Eye (tissue), 1 donor: Measurements from ENCODE around the gene KRT33B.
"Not testable (repeated sequence)": the region's sequence is repeated elsewhere in the genome, so short reads cannot be mapped to it uniquely, and the experiment has no call there.

Experiments
- DNase-seq: peaks from one replicate; pipeline ENCODE4 v3.0.0-alpha.2; 2015

Gene KRT33B

GRCh38 chr17:41369713-41370112, at the start of gene KRT33B:
TSS of gene KRT33B (minus strand) at chr17:41369813. CDS start at chr17:41369750, 63 bp downstream.
- DNase-seq = peak; percentile 24

- DNase-seq = no peak
These were observed 48.7 kb upstream of the KRT33B start for GRCh38 chr17:41418116-41418860.

GRCh38 chr17:41417576-41418015, 48.0 kb upstream of the KRT33B start:
- DNase-seq = no peak

DNA sequence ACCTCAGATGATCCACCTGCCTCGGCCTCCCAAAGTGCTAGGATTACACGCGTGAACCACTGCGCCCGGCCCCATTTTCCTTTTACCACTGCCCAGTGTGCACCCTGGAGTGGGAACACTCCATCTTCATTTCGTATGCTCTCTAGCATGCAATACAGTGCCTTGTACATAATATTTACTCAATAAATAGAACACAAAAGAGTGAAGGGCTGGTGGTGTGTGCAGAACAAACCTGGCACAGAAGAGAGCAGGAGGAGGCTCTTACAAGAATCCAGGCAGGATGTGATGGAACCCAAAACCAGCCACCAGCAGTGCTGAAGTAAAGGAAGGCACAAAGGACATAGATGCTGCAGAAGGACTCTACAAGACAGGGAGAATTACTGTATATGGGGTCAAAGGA, 47.5 kb upstream of the KRT33B start:
- no peak for DNase-seq

DNA sequence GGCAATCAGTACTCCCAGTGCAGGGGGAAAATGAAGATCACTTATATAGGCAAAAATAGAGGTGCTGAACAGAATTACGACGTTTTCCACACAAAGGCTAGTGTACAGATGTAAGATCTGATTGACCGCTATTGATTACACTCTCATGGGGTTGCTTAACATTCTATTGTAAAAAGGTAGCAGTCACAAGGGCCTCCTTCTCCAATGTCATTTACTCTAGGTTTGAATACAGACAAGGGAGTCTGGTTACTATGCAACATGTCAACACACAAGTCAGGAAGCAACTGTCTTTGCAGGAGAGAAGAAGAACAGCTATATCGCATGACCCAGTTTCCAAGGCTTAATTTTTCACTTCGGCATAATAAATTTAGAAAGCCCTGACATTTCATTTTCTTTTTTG, 46.9 kb upstream of the KRT33B start:
- peak; percentile 25 for DNase-seq

DNA sequence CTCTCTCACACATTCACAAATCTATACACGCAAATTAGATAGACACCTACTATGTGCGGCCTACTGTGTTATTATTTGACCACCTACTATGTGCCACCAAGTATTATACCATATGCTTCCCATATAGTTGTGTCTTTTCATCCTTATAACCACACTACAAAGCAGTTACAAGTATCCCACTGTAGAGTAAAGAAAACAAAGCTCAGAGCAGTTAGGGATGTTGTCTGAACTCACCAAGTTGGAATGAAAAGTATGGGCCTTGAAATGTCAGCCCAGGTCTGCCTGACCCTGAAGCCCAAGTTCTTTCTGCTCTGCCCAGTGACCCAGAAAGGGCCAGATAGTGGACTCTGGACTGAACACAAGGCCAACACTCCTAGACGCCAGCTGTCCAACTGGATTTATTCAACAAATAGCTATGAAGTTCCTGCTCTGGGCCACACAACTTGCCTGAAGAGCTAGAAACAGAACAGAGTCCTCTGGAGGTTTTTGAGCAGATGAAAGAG, 46.3 kb upstream of the KRT33B start:
- DNase-seq = peak; percentile 61

GRCh38 chr17:41415411-41415810, 45.8 kb upstream of the KRT33B start:
- peak; percentile 37 for DNase-seq

DNA sequence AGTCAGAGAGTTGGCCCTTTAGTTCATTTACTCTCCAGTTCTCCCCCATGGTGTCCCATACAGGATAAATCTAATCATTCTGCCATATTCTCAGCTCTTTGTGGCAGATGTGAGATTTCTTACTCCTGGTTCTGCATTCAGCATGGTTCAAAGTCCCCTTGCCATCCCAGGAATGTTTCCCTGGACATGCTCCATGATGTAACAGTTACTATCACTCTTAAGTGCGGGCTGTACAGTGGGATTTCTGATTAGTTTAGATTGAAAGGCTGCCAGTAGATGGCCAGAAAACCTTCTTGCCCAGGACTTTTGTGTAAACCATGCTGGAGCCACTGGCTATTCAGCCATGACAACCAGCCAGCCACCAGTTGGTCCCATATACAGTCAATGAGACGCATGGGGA, 44.4 kb upstream of the KRT33B start:
- no peak for DNase-seq

DNA sequence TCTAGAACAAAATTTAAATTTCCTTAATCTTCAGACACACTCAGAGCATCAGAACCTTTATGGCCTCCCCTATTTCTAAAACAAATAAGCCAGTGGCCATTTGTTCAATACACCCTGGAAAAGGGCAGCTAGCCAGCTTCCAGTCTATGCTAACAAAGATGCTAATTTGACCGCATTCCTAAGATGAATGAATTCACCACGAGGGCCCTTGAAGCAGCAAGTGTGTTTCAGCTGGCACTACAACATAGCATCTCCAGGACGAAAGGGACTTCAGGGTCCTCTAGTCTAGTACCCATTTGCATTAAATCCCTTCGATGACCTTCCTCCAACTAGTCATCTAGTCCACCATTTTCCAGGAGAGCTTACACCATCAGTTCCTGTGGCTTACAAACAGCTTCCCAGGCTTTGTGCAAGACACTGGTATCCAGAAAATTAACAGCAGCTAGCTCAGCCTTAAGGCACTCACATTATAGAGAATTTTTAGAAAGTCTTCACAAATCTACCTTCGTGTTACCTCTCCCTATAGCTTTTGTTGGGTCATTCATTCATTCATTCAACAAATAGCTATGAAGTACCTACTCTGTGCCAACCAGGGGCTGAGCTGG, 43.8 kb upstream of the KRT33B start:
- no peak for DNase-seq

- no peak for DNase-seq
These were observed 41.6 kb upstream of the KRT33B start for GRCh38 chr17:41411072-41411840.

DNA sequence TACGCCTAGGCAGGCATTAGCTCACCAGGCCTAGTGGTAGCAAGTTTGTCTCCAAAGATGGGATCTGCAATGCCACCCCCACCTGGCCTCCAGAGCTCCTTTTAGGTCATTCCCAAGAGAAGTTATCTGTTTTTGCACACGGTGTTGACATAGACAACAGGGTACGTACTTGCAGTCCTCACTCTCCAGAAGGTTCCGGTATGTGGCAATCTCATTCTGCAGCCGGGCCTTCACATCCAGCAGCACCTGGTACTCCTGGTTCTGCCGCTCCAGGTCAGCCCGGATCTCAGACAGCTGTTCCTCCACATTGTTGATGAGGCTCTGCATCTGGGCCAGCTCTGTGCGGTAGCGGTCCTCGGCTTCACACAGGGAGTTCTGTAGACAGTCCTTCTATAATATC, 37.6 kb upstream of the KRT33B start:
- DNase-seq = no peak

- DNase-seq = no peak
These were observed 36.6 kb upstream of the KRT33B start for GRCh38 chr17:41406205-41406604.

- DNase-seq = peak; percentile 42
These were observed 34.5 kb upstream of the KRT33B start for GRCh38 chr17:41404024-41404671.

DNA sequence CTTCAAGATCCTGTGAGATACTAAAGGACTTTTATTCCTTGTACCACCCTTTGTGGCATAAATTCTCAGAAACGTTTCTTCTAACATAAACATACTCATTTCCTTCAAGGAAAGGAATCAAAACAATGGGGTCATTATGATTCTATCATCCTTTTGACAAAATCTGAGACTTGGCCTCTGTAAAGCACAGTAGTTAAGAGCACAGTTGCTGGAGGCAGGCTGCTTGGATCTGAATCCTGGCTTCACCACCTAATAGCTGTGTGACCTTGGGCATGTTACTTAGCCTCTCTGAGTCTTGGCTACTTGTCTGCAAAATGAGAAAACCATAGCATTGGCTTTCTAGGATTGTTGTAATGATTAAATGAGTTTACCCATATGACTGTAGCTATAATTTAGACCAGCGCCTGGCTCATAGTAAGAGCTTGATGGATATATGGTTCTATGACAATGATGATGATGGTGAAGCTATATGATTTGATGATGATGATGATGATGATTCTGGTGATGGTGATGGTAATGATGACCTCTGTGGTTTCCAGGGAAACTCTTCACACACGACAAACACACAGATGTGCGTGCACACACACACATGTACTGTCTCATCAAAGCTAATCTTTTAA, 33.9 kb upstream of the KRT33B start:
- no peak for DNase-seq

- DNase-seq = no peak
These were observed 32.5 kb upstream of the KRT33B start for GRCh38 chr17:41402161-41402560.

GRCh38 chr17:41396996-41397660, 27.5 kb upstream of the KRT33B start, which contains the start of gene KRT31:
TSS of gene KRT31 (minus strand) at chr17:41397608. CDS start at chr17:41397539, 69 bp downstream.
- no peak for DNase-seq

DNA sequence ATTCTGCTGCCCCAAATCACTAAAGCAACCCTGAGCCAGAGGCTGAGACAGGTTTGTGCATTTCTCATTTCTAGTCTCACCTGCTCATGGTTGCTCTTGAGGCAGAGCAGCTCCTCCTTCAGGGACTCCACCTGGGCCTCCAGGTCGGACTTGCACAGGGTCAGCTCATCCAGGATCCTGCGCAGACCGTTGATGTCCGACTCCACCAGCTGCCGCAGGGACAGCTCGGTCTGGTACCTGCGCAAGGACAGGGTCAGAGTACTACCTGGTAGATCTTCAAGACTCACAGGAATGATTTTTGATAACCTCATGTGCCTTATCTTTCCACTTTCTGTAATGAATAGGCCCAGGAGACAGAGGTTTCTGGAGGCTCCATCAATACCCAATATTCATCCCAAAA, 26.7 kb upstream of the KRT33B start:
- no peak for DNase-seq

DNA sequence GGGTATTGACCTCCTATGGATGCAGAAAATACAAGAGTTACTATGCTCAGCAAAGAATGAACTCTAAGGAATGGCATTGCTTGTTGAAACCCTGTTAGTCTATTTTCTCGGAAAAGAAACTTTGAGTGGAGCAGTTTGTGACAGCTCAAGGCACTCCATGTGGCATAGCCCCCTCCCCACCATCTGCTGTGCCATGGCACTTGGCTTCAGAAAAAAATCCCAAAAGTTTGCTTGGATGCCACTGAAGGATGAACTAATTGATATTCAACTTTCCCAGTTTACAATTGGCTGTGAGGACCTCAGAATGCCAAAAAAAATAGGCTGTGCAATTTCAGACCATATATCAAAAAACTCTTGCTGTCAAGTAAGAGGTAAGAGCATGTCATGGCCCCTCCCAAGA, 26.0 kb upstream of the KRT33B start:
- no peak for DNase-seq

GRCh38 chr17:41395044-41395443, 25.4 kb upstream of the KRT33B start:
- DNase-seq = not testable (repeated sequence)

DNA sequence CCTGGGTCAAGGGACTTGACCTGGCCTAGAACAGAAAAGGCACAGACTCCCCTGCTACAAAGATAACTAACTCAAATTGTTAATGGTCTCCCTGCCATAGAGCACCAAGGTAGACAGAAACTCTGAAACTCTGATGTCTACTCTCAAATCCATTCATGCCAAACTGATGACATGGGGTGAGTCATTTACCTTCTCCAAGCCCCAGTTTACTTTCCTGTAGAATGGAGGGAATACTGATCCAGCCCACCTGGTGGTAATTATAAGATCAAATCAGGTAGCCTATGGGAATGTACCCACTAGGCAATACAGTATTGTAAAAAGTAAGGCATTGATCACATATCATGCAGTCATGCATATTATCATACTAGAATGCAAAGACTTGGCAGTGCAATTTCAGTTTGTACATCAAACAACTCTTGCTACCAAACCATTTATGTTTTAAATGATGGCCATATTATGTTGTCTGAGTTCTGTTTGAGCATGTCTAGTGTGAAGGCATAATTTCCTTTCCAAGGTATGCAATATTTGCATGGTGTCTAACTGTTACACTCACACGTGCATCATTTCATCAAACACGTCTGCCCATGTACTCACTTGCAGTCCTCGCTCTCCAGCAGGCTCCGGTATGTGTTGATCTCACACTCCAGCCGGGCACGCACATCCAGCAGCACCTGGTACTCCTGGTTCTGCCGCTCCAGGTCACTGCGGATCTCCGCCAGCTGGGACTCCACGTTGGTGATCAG, 24.8 kb upstream of the KRT33B start:
- DNase-seq = no peak

DNA sequence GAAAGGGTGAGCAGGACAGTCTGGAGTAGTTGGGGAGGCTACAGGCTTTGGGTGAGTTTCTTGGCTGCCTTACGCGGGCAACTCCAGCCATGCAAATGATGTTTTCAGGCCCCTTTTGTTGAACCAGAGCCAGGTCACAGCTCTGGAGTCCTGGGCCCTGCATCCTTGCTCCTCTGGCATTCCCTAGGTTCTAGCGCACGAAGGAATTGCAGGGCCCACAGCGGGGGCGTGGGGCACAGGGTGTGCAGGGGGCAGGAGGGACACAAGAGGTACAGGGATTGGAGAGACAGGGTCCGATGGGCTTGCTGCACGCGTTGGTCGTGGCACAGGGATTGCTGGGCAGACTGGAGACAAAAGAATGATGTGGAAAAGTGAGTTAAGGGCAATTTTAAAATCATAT, 24.2 kb upstream of the KRT33B start:
- DNase-seq = no peak
